ENCODE measurements around the gene MYO1B.

- TF ChIP-seq POLR2AphosphoS5 (IDR thresholded peaks at IDR 0.05; ENCODE audit: low read depth, low read length): no peak
- no peak for TF ChIP-seq TAF1 (IDR thresholded peaks at IDR 0.05; ENCODE audit: borderline replicate concordance, insufficient read depth, low read length)
- TF ChIP-seq REST (IDR thresholded peaks at IDR 0.05; ENCODE audit: insufficient read depth in 1 of 2, low read depth in 2 of 2, low read length in 2 of 2): no peak
Observed at GRCh38 chr2:191421950-191422349, 176.7 kb downstream of the MYO1B start.
